Sigmoid colon (tissue), 7 donors: ENCODE results near the gene CHAC1. TPM values are rescaled to one million over a fixed set of nuclear protein-coding genes. Genes with fewer than 3 reads are reported as not detected.
"Not testable (repeated sequence)": the region's sequence is repeated elsewhere in the genome, so short reads cannot be mapped to it uniquely, and the experiment has no call there.

ENCODE experiments used
- DNase-seq: peaks from one replicate; pipeline ENCODE4 v3.0.0-alpha.2; 2019
- H3K27ac ChIP-seq, 4 donors: fragments of 200-600 bp; sonication (generic); one replicate each; pipeline ENCODE4 v1.5.1; 2016 to 2019; ENCODE audit warnings: mild to moderate bottlenecking in 1 of 4
- H3K27me3 ChIP-seq, 3 donors: fragments of 200-600 bp; sonication (generic); one replicate each; pipeline ENCODE4 v1.5.1; 2019; ENCODE audit warnings: mild to moderate bottlenecking in 1 of 3
- H3K36me3 ChIP-seq, 4 donors: fragments of 200-600 bp; sonication (generic); one replicate each; pipeline ENCODE4 v1.5.1; 2016 to 2019
- H3K4me1 ChIP-seq, 4 donors: fragments of 200-600 bp; sonication (generic); one replicate each; pipeline ENCODE4 v1.5.1; 2017 to 2019
- H3K4me3 ChIP-seq, 4 donors: fragments of 200-600 bp; sonication (generic); one replicate each; pipeline ENCODE4 v1.5.1; 2017 to 2019; ENCODE audit warnings: mild to moderate bottlenecking in 2 of 4, moderate library complexity in 1 of 4
- H3K9me3 ChIP-seq, 4 donors: fragments of 200-600 bp in 3 of 4; sonication (generic) in 3 of 4; one replicate each; pipeline versions ENCODE4 v1.5.1 to v1.6.1; 2013 to 2019
- CTCF ChIP-seq, 4 experiments: fragments of 450-650 bp in 3 of 4; fragments of 200-600 bp in 1 of 4; IDR thresholded peaks; one replicate each; pipeline ENCODE4 v1.5.1; 2016 to 2019; ENCODE audit warnings: antibody characterized with exemption in 4 of 4, mild to moderate bottlenecking in 3 of 4, moderate library complexity in 2 of 4
- EP300 ChIP-seq, 4 donors: sonication (generic); formaldehyde crosslinking; IDR thresholded peaks; one replicate each; pipeline ENCODE4 v1.6.1; 2017; ENCODE audit warnings: antibody characterized with exemption in 4 of 4
- POLR2A ChIP-seq, 2 donors: fragments of 450-650 bp; IDR thresholded peaks; one replicate each; pipeline ENCODE4 v1.6.1; 2016; ENCODE audit warnings: antibody characterized with exemption in 2 of 2, mild to moderate bottlenecking in 2 of 2, moderate library complexity in 2 of 2
- POLR2AphosphoS5 ChIP-seq, 4 donors: sonication (generic); formaldehyde crosslinking; IDR thresholded peaks; one replicate each; pipeline ENCODE4 v1.6.1; 2017; ENCODE audit warnings: antibody characterized with exemption in 4 of 4
- WGBS, 2 donors: extraction: QIAGEN DNeasy Blood & Tissue Kit; methylation state at CpG; one replicate each; pipeline ENCODE4 v1.1.7; 2013; 5-methylcytosine and 5-hydroxymethylcytosine counted together
- intact Hi-C: fragments of 100-400 bp; cut with DNase I; formaldehyde crosslinking; loops from one replicate; pipeline ENCODE4 v1.15.1; 2023
- polyA plus RNA-seq, 3 donors: library from polyadenylated mRNA; stranded (reverse); fragments of 200-250 nt; gene quantifications; one replicate each; pipeline ENCODE4 v1.2.3, GENCODE V29; 2013
- total RNA-seq, 4 donors: library from RNA; depleted of rRNA; stranded (reverse); fragments of >200 nt; gene quantifications; one replicate each; pipeline ENCODE4 v1.1.0, GENCODE V29; 2016
- donor health status: healthy with polysubstance abuse.
- donor health status: Bipolar disorder and iron deficiency.
- donor health status: healthy.

Gene CHAC1
- total and polyA plus RNA-seq, 7 donors: 0.66 to 31.4 (median 3.0) TPM

- Histone ChIP-seq H3K27me3 (no peaks in the 10 kb centered on the region), H3K27ac (no peak overlapping the region), H3K9me3 (no peaks in the 10 kb centered on the region), H3K4me3 (no peak overlapping the region), H3K4me1 (peaks cover 0 to 34% (median 26%) of the 10 kb centered on the region in 4 donors), H3K36me3 (no peaks in the 10 kb centered on the region)
- intact Hi-C loops: no loop called here
- TF ChIP-seq EP300 (IDR thresholded peaks at IDR 0.05) (no peak), POLR2AphosphoS5 (IDR thresholded peaks at IDR 0.05) (no peak), POLR2A (IDR thresholded peaks at IDR 0.05) (no peak), CTCF (IDR thresholded peaks at IDR 0.05) (no peak)
- 92% methylated on average over 4 of the region's 4 CpGs for WGBS, 2 donors
- no peak for DNase-seq
Observed at GRCh38 chr15:40951764-40952163, 1.5 kb upstream of the CHAC1 start.

- no peaks in the 10 kb centered on the region for H3K27me3 ChIP-seq
- H3K4me1 ChIP-seq: peaks cover 0 to 40% (median 32%) of the 10 kb centered on the region in 4 donors
- no peak for DNase-seq
- TF ChIP-seq EP300 (IDR thresholded peaks at IDR 0.05) (no peak), CTCF (IDR thresholded peaks at IDR 0.05) (no peak), POLR2AphosphoS5 (IDR thresholded peaks at IDR 0.05) (no peak), POLR2A (IDR thresholded peaks at IDR 0.05) (no peak)
- 30 to 54% methylated on average over 23 of the region's 23 CpGs for WGBS, 2 donors
- no peaks in the 10 kb centered on the region for H3K36me3 ChIP-seq
- H3K27ac ChIP-seq: peak overlapping the region; percentile 85 to 91 (median 86)
- no peaks in the 10 kb centered on the region for H3K9me3 ChIP-seq
- intact Hi-C loops: no loop called here
- H3K4me3 ChIP-seq: peak overlapping the region; percentile 44 to 80 (median 63)
Observed at GRCh38 chr15:40952301-40952900, 870 bp upstream of the CHAC1 start.

- DNase-seq: no peak
- peaks cover 0 to 51% (median 37%) of the 10 kb centered on the region in 4 donors for H3K4me1 ChIP-seq
- no peaks in the 10 kb centered on the region for H3K9me3 ChIP-seq
- TF ChIP-seq CTCF (IDR thresholded peaks at IDR 0.05) (no peak), POLR2AphosphoS5 (IDR thresholded peaks at IDR 0.05) (no peak), EP300 (IDR thresholded peaks at IDR 0.05) (no peak), POLR2A (IDR thresholded peaks at IDR 0.05) (no peak)
- intact Hi-C loops: no loop called here
- WGBS, 2 donors: 12 to 14% methylated on average over 17 of the region's 17 CpGs
- peak overlapping the region; percentile 85 to 91 (median 86) for H3K27ac ChIP-seq
- H3K36me3 ChIP-seq: no peaks in the 10 kb centered on the region
- no peaks in the 10 kb centered on the region for H3K27me3 ChIP-seq
- peak overlapping the region; percentile 44 to 80 (median 63) for H3K4me3 ChIP-seq
Observed at GRCh38 chr15:40953713-40954074, 423 bp downstream of the CHAC1 start.

- DNase-seq, H3K36me3 ChIP-seq, H3K27me3 ChIP-seq, H3K9me3 ChIP-seq, intact Hi-C loops, H3K4me3 ChIP-seq: not testable (repeated sequence)
- Histone ChIP-seq H3K27ac (peak overlapping the region in 3 of 4 donors; percentile 86 to 91 (median 87)), H3K4me1 (peaks cover 0 to 51% (median 37%) of the 10 kb centered on the region in 4 donors)
- WGBS, 2 donors: 79 to 82% methylated on average over 8 of the region's 8 CpGs
Observed at GRCh38 chr15:40954158-40954848, 1.0 kb downstream of the CHAC1 start.

GRCh38 chr15:40955141-40955903, 2.1 kb downstream of the CHAC1 start:
- Histone ChIP-seq H3K4me3 (no peak overlapping the region), H3K4me1 (peaks cover 0 to 51% (median 37%) of the 10 kb centered on the region in 4 donors), H3K27me3 (no peaks in the 10 kb centered on the region), H3K36me3 (no peaks in the 10 kb centered on the region), H3K27ac (peak overlapping the region in 3 of 4 donors; percentile 77 to 91 (median 86)), H3K9me3 (no peaks in the 10 kb centered on the region)
- TF ChIP-seq EP300 (IDR thresholded peaks at IDR 0.05): no peak
- no peak for TF ChIP-seq POLR2A (IDR thresholded peaks at IDR 0.05)
- TF ChIP-seq POLR2AphosphoS5 (IDR thresholded peaks at IDR 0.05): no peak
- no peak for TF ChIP-seq CTCF (IDR thresholded peaks at IDR 0.05)
- DNase-seq: no peak
- WGBS, 2 donors: 90 to 92% methylated on average over 20 of the region's 20 CpGs
- intact Hi-C loops: loop anchor here (5.0 kb wide), 2 partner anchors 48 to 277 kb away; partner anchors contain the start of genes CHP1 and EXD1
